Effector memory CD4-positive, alpha-beta T cell (primary cell): Measurements from ENCODE around the gene ZNF764.
"Not testable (repeated sequence)": the region's sequence is repeated elsewhere in the genome, so short reads cannot be mapped to it uniquely, and the experiment has no call there.

Experiments used
- DNase-seq, 3 donors: peaks; one replicate each; pipeline ENCODE4 v3.0.0-alpha.2; 2020
- H3K27ac ChIP-seq: 2 replicates; pipeline ENCODE4 v1.7.0; 2013; ENCODE audit warnings: mild to moderate bottlenecking, low read length, moderate library complexity; ENCODE audit not compliant: insufficient read depth, poor library complexity, severe bottlenecking
- H3K27me3 ChIP-seq: replicated peaks from 2 replicates; pipeline ENCODE4 v1.7.0; 2013; ENCODE audit warnings: mild to moderate bottlenecking, low read length; ENCODE audit not compliant: insufficient read depth, control insufficient read depth, poor library complexity, severe bottlenecking
- H3K36me3 ChIP-seq: 2 replicates; pipeline ENCODE4 v1.7.0; 2013; ENCODE audit warnings: mild to moderate bottlenecking, low read length, moderate library complexity; ENCODE audit not compliant: control insufficient read depth, insufficient read depth
- H3K4me1 ChIP-seq: 2 replicates; pipeline ENCODE4 v1.7.0; 2013; ENCODE audit warnings: low read length, mild to moderate bottlenecking; ENCODE audit not compliant: control insufficient read depth, insufficient read depth, poor library complexity, severe bottlenecking
- H3K4me3 ChIP-seq: 2 replicates; pipeline ENCODE4 v1.7.0; 2013; ENCODE audit warnings: low read length, low read depth, mild to moderate bottlenecking; ENCODE audit not compliant: insufficient read depth, poor library complexity, severe bottlenecking
- H3K9me3 ChIP-seq: 2 replicates; pipeline ENCODE4 v1.7.0; 2013; ENCODE audit warnings: mild to moderate bottlenecking, low read length, moderate library complexity; ENCODE audit not compliant: control insufficient read depth

The ZNF764 gene

DNA sequence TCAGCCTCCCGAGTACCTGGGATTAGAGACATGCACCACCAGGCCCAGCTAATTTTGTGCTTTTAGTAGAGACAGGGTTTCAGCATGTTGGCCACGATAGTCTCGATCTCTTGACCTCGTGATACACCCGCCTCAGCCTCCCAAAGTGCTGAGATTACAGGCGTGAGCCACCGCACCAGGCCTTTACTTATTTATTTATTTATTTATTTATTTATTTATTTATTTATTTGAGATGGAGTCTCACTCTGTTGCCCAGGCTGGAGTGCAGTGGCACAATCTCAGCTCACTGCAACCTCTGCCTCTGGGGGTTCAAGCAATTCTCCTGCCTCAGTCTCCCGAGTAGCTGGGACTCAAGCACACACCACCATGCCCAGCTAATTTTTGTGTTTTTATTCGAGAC, 32.7 kb upstream of the ZNF764 start:
- not testable (repeated sequence) for H3K4me1 ChIP-seq, DNase-seq, H3K27ac ChIP-seq, H3K36me3 ChIP-seq, H3K4me3 ChIP-seq, H3K9me3 ChIP-seq, H3K27me3 ChIP-seq

GRCh38 chr16:30589582-30589981, 31.4 kb upstream of the ZNF764 start:
- not testable (repeated sequence) for DNase-seq, H3K27ac ChIP-seq, H3K36me3 ChIP-seq, H3K4me3 ChIP-seq, H3K9me3 ChIP-seq, H3K27me3 ChIP-seq
- peaks cover 13% of the 10 kb centered on the region for H3K4me1 ChIP-seq

DNA sequence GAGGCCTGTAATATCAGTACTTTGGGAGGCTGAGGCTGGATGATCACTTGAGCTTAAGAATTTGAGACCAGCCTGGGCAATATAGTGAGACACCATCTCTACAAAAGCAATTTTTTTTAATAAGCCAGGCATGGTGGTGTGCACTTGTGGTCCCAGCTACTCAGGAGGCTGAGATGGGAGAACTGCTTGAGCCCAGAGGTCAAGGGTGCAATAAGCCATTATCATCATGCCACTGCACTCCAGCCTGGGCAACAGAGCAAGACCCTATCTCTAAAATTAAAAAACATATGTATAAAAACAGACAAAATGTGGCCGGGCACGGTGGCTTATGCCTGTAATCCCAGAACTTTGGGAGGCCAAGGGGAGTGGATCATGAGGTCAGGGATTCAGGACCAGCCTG, 30.5 kb upstream of the ZNF764 start:
- DNase-seq = no peak
- no peaks in the 10 kb centered on the region for H3K9me3 ChIP-seq
- no peak overlapping the region for H3K27ac ChIP-seq
- no peak overlapping the region for H3K4me3 ChIP-seq
- no peaks in the 10 kb centered on the region for H3K27me3 ChIP-seq
- no peaks in the 10 kb centered on the region for H3K36me3 ChIP-seq
- H3K4me1 ChIP-seq = peaks cover 13% of the 10 kb centered on the region

- peaks cover 13% of the 10 kb centered on the region for H3K4me1 ChIP-seq
- H3K27ac ChIP-seq = peak within 1 kb of the TSS; percentile 76
- peak; percentile 87 to 92 (median 92) for DNase-seq
- peak within 1 kb of the TSS; percentile 60 for H3K4me3 ChIP-seq
- peaks cover 14% of the 10 kb centered on the region for H3K36me3 ChIP-seq
- H3K9me3 ChIP-seq = no peaks in the 10 kb centered on the region
- no peaks in the 10 kb centered on the region for H3K27me3 ChIP-seq
These were observed 27.4 kb upstream of the ZNF764 start, which contains the start of gene ZNF785 for GRCh38 chr16:30585400-30586191. Gene ZNF785 (minus strand): TSS chr16:30585697. CDS start chr16:30585611, 86 bp downstream.

DNA sequence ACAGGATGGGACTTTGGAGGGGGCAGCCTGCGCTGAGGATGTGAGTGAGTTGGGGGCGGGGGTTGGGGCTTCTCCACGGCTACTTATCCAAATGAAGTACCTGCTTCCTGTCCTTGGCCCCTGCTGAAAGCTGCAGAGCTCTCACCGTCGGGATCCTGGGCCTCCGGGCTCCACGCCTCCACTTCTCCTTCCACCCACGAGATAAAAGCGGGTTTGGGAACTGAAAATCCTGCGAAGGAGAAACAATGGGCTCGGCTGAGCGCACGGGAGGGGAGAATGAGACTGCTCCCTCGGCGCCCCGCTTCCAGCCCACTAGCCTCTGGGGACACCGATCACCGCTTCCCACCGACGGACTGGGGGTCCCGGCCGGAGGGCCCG, 26.8 kb upstream of the ZNF764 start:
- Histone ChIP-seq H3K9me3 (no peaks in the 10 kb centered on the region), H3K4me3 (peak overlapping the region; percentile 60), H3K36me3 (peaks cover 14% of the 10 kb centered on the region), H3K27ac (peak overlapping the region; percentile 76), H3K4me1 (peaks cover 13% of the 10 kb centered on the region), H3K27me3 (no peaks in the 10 kb centered on the region)
- no peak for DNase-seq

- no peak overlapping the region for H3K27ac ChIP-seq
- DNase-seq = no peak
- H3K9me3 ChIP-seq = no peaks in the 10 kb centered on the region
- H3K4me3 ChIP-seq = no peak overlapping the region
- H3K36me3 ChIP-seq = peaks cover 14% of the 10 kb centered on the region
- H3K27me3 ChIP-seq = no peaks in the 10 kb centered on the region
- H3K4me1 ChIP-seq = peaks cover 13% of the 10 kb centered on the region
These were observed 24.6 kb upstream of the ZNF764 start for GRCh38 chr16:30582611-30583340.

- DNase-seq = no peak
- peaks cover 13% of the 10 kb centered on the region for H3K4me1 ChIP-seq
- peaks cover 14% of the 10 kb centered on the region for H3K36me3 ChIP-seq
- H3K27me3 ChIP-seq = no peaks in the 10 kb centered on the region
- H3K27ac ChIP-seq = no peak overlapping the region
- no peak overlapping the region for H3K4me3 ChIP-seq
- no peaks in the 10 kb centered on the region for H3K9me3 ChIP-seq
These were observed 23.3 kb upstream of the ZNF764 start for GRCh38 chr16:30581457-30581856.

DNA sequence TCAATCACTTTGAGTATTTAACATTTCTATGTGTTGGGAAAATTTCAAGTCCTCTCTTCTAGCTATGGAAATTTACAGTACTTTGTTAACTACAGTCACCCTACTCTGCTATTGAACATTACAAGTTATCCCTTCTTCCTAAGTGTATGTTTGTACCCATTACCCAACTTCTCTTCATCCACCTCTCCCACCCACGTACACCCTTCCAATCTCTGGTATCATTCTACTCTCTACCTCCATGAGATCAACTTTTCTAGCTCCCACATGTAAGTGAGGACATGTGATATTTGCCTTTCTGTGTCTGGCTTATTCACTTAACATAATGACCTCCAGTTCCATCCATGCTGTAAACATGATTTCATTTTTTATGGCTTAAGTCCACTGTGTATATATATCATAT, 16.5 kb upstream of the ZNF764 start:
- H3K4me1 ChIP-seq = peaks cover 15% of the 10 kb centered on the region
- no peak overlapping the region for H3K27ac ChIP-seq
- H3K27me3 ChIP-seq = no peaks in the 10 kb centered on the region
- no peaks in the 10 kb centered on the region for H3K36me3 ChIP-seq
- no peak for DNase-seq
- no peaks in the 10 kb centered on the region for H3K9me3 ChIP-seq
- H3K4me3 ChIP-seq = no peak overlapping the region

DNA sequence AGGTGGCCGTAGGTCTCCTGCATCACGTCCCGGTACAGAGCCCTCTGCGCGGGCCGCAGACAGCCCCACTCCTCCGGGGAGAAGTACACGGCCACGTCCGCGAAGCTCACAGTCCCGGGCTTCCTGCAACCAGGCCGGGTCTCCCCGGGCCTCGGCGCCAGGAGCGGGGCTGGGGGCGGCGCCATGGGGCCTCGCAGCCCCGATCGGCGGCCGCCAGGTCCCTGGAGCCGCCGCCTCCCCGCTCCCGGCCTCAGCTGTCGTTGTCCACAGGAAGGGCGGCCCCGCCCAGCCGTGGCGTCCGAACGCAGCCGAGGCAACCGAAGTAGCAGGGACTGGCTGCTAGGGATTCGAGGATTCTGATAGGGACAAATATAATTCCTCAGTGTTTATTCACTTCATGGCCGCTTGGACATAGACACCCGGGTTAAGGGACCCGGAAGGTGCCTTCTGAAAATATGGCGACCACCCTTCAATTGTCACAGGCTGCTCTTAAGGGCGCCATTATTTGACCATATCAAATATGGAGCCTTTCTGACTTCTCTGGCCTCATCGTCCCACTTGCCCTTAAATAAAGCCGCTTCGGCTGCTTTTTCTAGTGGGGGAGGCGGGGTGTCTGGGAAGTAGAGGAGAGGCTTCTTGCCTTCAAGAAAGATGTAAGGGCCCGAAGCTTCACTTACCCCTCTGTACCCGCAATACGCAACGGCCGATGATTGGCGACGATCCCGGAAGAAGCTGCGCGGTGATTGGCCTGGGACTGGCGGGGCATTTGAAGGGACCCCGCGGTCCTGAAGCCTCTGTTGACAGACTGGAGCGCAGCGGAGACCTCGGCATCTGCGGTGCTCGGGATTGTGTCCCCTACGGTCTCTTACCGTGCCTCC, 13.5 kb upstream of the ZNF764 start, which contains the start of gene ZNF688:
Gene ZNF688 (minus strand): TSS at position 270 of the 878 bp plus-strand sequence. CDS start 85 bp downstream, at position 185.
- no peaks in the 10 kb centered on the region for H3K36me3 ChIP-seq
- peaks cover 33% of the 10 kb centered on the region for H3K4me1 ChIP-seq

More for the DNA sequence above, 13.5 kb upstream of the ZNF764 start, which contains the start of gene ZNF688:
- Histone ChIP-seq H3K9me3 (no peaks in the 10 kb centered on the region), H3K4me3 (peak within 1 kb of the TSS; percentile 81), H3K27ac (peak within 1 kb of the TSS; percentile 97), H3K27me3 (no peaks in the 10 kb centered on the region)
- DNase-seq = peak; percentile 91 to 96 (median 95)
